WI38 (cell line): Measurements from ENCODE around the gene SUN2.

Experiments
- H3K4me3 ChIP-seq: 2 replicates; pipeline ENCODE4 v1.5.1; 2011; ENCODE audit warnings: low read depth, mild to moderate bottlenecking, control low read depth, low read length
- TF ChIP-seq, protein P1 (sequence below): IDR thresholded peaks from 2 replicates; pipeline ENCODE4 v1.5.1; 2012; ENCODE audit warnings: low read depth, mild to moderate bottlenecking, control low read depth, low read length

Gene SUN2

DNA sequence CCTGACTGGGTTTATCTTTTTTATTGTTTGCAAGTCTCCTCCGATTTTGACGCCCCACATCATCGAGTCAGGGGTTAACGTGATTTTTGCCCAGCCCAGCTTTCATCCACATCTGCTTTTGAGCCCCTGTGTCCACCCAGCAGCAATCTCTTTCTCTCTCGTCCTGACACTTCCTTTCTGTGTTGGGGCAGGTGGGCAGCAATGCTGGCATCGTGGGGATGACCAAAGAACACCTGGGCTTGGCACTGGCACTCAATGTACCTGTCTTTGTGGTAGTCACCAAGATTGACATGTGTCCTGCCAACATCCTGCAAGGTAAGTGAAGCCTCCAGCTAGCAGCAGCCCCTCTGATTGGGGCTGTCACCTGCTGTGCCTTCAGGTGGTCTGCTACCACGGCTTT, 34.2 kb downstream of the SUN2 start:
- no peak overlapping the region for H3K4me3 ChIP-seq
- TF ChIP-seq, protein P1, sequence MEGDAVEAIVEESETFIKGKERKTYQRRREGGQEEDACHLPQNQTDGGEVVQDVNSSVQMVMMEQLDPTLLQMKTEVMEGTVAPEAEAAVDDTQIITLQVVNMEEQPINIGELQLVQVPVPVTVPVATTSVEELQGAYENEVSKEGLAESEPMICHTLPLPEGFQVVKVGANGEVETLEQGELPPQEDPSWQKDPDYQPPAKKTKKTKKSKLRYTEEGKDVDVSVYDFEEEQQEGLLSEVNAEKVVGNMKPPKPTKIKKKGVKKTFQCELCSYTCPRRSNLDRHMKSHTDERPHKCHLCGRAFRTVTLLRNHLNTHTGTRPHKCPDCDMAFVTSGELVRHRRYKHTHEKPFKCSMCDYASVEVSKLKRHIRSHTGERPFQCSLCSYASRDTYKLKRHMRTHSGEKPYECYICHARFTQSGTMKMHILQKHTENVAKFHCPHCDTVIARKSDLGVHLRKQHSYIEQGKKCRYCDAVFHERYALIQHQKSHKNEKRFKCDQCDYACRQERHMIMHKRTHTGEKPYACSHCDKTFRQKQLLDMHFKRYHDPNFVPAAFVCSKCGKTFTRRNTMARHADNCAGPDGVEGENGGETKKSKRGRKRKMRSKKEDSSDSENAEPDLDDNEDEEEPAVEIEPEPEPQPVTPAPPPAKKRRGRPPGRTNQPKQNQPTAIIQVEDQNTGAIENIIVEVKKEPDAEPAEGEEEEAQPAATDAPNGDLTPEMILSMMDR: no peak

- no peak overlapping the region for H3K4me3 ChIP-seq
- TF ChIP-seq, protein P1: no peak
Measured at GRCh38 chr22:38720350-38720749, 35.4 kb downstream of the SUN2 start.

DNA sequence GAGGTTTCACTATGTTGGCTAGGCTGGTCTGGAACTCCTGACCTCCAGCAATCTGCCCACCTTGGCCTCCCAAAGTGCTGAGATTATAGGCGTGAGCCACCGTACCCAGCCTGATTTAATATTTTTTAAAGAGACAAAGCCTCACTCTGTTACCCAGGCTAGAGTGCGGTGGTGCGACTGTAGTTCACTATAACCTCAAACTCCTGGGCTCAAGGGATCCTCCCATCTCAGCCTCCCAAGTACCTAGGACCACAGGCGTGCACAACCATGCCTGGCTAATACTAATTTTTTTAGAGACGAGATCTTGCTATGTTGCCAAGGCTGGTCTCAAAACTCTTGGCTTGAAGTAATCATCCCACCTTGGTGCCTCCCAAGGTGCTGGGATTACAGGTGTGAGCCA, 36.6 kb downstream of the SUN2 start:
- TF ChIP-seq, protein P1: no peak
- no peak overlapping the region for H3K4me3 ChIP-seq

DNA sequence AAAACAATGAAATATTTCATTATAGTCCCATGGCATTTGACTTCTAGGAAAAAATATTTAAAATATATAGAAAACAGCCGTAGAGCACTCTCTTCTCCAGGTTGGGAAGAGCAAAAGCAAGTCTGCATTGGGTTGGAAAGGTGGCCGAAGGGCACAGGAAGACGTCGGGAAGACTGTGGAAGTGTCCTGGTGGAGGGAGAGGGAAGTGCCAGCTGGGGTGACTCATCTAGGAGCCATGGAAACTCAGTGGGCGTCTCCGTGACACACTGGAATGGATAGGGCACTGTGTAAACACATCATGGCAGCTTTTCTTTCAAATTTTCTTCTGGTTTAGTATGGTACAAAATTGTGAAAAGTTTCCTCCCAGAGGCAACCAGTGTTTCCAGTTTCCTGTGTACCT, 37.4 kb downstream of the SUN2 start:
- TF ChIP-seq, protein P1: peak; percentile 79
- H3K4me3 ChIP-seq: no peak overlapping the region

DNA sequence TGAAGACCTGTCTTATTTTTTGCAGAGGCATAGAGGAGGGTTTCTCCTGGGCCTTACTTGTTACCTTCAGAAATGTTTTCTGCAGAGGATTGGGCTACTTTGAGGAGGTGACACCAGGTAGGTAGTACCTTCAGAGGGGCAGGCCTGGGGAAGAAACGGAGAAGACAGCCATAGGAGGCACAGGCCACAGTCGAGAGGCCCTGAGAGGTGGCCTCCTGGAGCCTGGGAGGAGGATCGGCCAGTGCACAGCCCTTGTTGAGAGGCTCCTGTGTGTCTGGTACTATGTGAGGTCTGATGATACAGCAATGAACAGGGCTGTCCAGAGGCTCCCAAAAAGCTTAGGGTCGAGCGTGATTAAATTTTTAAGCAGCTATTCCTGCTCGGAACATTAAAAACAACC, 38.6 kb downstream of the SUN2 start:
- H3K4me3 ChIP-seq: no peak overlapping the region
- TF ChIP-seq, protein P1: no peak

- TF ChIP-seq, protein P1: no peak
- no peak overlapping the region for H3K4me3 ChIP-seq
Measured at GRCh38 chr22:38716826-38717225, 39.0 kb downstream of the SUN2 start.

DNA sequence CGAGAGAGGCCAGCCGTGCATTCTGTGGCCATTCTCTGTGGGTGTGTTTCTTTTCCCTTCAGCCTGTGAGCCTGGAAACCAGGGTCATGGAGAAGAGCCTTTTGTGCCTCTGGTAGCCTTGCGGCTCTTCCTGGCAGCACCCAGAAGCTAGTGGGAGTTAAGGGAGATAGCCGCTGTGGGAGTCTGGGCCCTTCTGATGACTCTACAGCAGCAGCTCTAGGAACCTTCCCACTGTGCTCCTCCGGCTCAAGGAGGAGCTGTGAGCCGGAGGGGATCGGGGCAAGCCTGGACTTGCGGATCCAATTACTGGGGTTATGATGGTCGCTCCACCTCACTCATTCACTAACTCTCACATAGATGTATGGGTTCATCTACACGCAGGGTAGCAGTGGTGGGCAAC, 39.5 kb downstream of the SUN2 start:
- TF ChIP-seq, protein P1: no peak
- no peak overlapping the region for H3K4me3 ChIP-seq
